NT2/D1 (cell line): Measurements from ENCODE around the gene CEP250.

Experiments used
- SUZ12 ChIP-seq: IDR thresholded peaks from 2 replicates; pipeline ENCODE4 v1.6.1; 2011; ENCODE audit not compliant: insufficient read length, insufficient read depth; ENCODE audit errors: extremely low read depth
- YY1 ChIP-seq: IDR thresholded peaks from 2 replicates; pipeline ENCODE4 v1.6.1; 2011; ENCODE audit not compliant: insufficient read length, insufficient read depth
- ZNF274 ChIP-seq: IDR thresholded peaks from 2 replicates; pipeline ENCODE4 v1.6.1; 2011; ENCODE audit warnings: mild to moderate bottlenecking, low read depth, low read length

- TF ChIP-seq YY1 (no peak), ZNF274 (no peak), SUZ12 (no peak)
Measured at GRCh38 chr20:35564905-35565304, 109.5 kb downstream of the CEP250 start.
